Stimulated activated CD8-positive, alpha-beta memory T cell treated with anti-CD3 and anti-CD28 coated beads, Interleukin-15, amount 100 ng/mL, for 4 hours (primary cell): ENCODE measurements around the gene TOMM34.

Experiments used
- DNase-seq, 2 donors: peaks; one replicate each; pipeline ENCODE4 v3.0.0-alpha.2; 2020; ENCODE audit warnings: low read depth in 2 of 2

Gene TOMM34

DNA sequence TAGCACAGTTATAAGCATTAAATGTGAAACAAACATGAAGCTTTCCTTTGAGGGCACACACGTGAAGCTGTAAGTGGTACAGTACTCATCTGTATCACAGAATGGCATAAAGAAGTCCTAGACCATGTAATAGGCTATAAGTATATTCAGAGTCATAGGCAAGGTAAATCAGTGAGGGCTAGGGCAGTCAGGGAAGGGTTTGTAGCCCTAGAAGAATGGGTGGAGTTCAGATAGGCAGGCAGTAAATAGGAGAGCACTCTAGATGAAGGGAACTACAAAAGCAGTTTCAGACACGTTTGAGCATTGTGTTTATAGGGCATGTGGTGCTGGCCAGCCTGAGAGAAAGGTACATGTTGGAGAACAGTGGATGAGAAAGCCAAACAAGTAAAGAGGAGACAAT lies 65.2 kb downstream of the TOMM34 start:
- no peak for DNase-seq
